Thyroid gland (tissue), 4 donors: ENCODE results near the gene SNX24. TPM values are rescaled to one million over a fixed set of nuclear protein-coding genes. Genes with fewer than 3 reads are reported as not detected.
"Not testable (repeated sequence)": the region's sequence is repeated elsewhere in the genome, so short reads cannot be mapped to it uniquely, and the experiment has no call there.

Experiments used
- DNase-seq, 2 donors: peaks; one replicate each; pipeline ENCODE4 v3.0.0-alpha.2; 2019
- H3K27ac ChIP-seq, 3 donors: fragments of 200-600 bp; sonication (generic); 1 replicate in 2 of 3; 2 replicates in 1 of 3; pipeline ENCODE4 v1.5.1; 2016 to 2019; ENCODE audit warnings: mild to moderate bottlenecking in 1 of 3, moderate library complexity in 1 of 3
- H3K27me3 ChIP-seq: fragments of 200-600 bp; sonication (generic); one replicate; pipeline ENCODE4 v1.5.1; 2019
- H3K36me3 ChIP-seq, 2 donors: fragments of 200-600 bp; sonication (generic); one replicate each; pipeline ENCODE4 v1.5.1; 2016 to 2019
- H3K4me1 ChIP-seq, 2 donors: fragments of 200-600 bp; sonication (generic); one replicate each; pipeline ENCODE4 v1.5.1; 2017 to 2019
- H3K4me3 ChIP-seq, 3 donors: fragments of 200-600 bp; sonication (generic); replicated peaks in 1 of 3; 1 replicate in 2 of 3; 2 replicates in 1 of 3; pipeline ENCODE4 v1.5.1; 2016; ENCODE audit warnings: mild to moderate bottlenecking in 1 of 3
- H3K9me3 ChIP-seq: fragments of 200-600 bp; sonication (generic); one replicate; pipeline ENCODE4 v1.5.1; 2017
- POLR2A ChIP-seq, 2 donors: fragments of 450-650 bp; IDR thresholded peaks; one replicate each; pipeline ENCODE4 v1.6.1; 2017; ENCODE audit warnings: antibody characterized with exemption in 2 of 2, mild to moderate bottlenecking in 2 of 2, moderate library complexity in 1 of 2
- WGBS, 2 donors: methylation state at CpG; one replicate each; pipeline ENCODE4 v1.1.5; 2017; 5-methylcytosine and 5-hydroxymethylcytosine counted together
- intact Hi-C: fragments of 100-400 bp; cut with DNase I; formaldehyde crosslinking; loops from one replicate; pipeline ENCODE4 v1.15.1; 2023
- total RNA-seq, 4 donors: library from RNA; depleted of rRNA; stranded (reverse); fragments of >200 nt; gene quantifications; one replicate each; pipeline ENCODE4 v1.2.3, GENCODE V29; 2016
- TF ChIP-seq, protein P1 (sequence below), 6 experiments: fragments of 200-600 bp in 3 of 6; fragments of 450-650 bp in 3 of 6; sonication (generic) in 3 of 6; IDR thresholded peaks; one replicate each; pipeline ENCODE4 v1.5.1; 2016 to 2019; ENCODE audit warnings: antibody characterized with exemption in 6 of 6, mild to moderate bottlenecking in 2 of 6, inconsistent platforms in 1 of 6, moderate library complexity in 1 of 6

SNX24 gene
- total RNA-seq, 4 donors from 2014 or later, result 17.1 to 39.7 (median 33.1) TPM

DNA sequence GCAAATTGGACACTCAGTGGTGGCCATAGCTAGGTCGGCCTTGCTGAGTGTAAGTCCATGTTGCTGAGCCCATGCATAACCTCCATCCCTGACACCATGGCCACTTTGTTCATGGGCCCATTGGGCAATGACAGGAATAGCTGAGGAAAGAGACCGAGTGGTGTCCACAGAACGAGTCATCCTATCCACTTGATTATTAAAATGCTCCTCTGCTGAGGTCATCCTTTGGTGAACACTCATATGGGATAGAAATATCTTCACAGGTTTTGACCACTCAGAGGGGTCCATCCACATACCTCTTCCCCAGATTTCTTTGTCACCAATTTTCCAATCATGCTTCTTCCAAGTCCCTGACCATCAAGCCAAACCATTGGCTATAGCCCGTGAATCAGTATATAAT lies 127.5 kb downstream of the SNX24 start:
- Histone ChIP-seq H3K27ac (no peak overlapping the region), H3K4me3 (no peak overlapping the region), H3K36me3 (no peaks in the 10 kb centered on the region), H3K9me3 (no peaks in the 10 kb centered on the region), H3K27me3 (no peaks in the 10 kb centered on the region), H3K4me1 (peaks cover 7 to 9% of the 10 kb centered on the region in 2 donors)
- 95 to 99% methylated on average over 3 of the region's 4 CpGs for WGBS, 2 donors
- no peak for DNase-seq
- TF ChIP-seq, protein P1, sequence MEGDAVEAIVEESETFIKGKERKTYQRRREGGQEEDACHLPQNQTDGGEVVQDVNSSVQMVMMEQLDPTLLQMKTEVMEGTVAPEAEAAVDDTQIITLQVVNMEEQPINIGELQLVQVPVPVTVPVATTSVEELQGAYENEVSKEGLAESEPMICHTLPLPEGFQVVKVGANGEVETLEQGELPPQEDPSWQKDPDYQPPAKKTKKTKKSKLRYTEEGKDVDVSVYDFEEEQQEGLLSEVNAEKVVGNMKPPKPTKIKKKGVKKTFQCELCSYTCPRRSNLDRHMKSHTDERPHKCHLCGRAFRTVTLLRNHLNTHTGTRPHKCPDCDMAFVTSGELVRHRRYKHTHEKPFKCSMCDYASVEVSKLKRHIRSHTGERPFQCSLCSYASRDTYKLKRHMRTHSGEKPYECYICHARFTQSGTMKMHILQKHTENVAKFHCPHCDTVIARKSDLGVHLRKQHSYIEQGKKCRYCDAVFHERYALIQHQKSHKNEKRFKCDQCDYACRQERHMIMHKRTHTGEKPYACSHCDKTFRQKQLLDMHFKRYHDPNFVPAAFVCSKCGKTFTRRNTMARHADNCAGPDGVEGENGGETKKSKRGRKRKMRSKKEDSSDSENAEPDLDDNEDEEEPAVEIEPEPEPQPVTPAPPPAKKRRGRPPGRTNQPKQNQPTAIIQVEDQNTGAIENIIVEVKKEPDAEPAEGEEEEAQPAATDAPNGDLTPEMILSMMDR (IDR thresholded peaks at IDR 0.05), result no peak
- TF ChIP-seq POLR2A (IDR thresholded peaks at IDR 0.05), result no peak
- intact Hi-C loops, result no loop called here

DNA sequence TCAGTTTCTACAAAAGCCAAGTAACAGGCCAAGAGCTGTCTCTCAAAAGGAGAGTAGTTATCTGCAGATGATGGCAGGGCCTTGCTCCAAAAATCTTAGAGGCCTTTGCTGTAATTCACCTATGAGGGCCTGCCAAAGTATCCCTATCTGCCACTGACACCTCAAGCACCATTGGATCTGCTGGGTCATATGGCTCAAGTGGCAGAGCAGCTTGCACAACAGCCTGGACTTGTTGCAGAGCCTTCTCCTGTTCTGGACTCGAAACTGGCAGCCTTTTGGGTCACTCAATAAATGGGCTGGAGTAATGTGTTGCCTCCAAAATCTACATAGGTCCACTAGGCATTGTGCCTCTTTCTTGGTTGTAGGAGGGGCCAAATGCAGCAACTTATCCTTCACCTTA lies 128.3 kb downstream of the SNX24 start:
- H3K36me3 ChIP-seq, H3K4me1 ChIP-seq, H3K27me3 ChIP-seq, intact Hi-C loops, H3K27ac ChIP-seq, H3K9me3 ChIP-seq, DNase-seq, H3K4me3 ChIP-seq: not testable (repeated sequence)
- WGBS, 2 donors, result 100% methylated on average over 1 of the region's 1 CpG

DNA sequence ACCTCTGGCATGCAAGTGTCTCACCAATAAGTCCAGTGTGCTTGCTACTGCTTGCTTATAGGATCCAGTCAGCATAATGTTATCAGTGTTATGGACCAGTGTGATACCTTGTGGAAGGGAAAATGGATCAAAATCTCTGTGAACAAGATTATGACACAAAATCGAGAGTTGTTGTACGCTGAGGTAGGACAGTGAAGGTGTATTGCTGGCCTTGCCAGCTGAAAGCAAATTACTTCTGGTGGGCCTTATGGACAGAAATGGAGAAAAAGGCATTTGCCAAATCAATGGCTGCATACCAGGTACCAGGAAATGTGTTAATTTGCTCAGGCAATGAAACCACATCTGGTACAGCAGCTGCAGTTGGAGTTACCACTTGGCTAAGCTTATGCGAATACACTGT lies 128.8 kb downstream of the SNX24 start:
- H3K36me3 ChIP-seq, H3K9me3 ChIP-seq, H3K27ac ChIP-seq, H3K4me3 ChIP-seq, DNase-seq, H3K27me3 ChIP-seq, intact Hi-C loops, H3K4me1 ChIP-seq: not testable (repeated sequence)
- whole genome bisulfite sequencing, 2 donors, result 98% methylated on average over 3 of the region's 3 CpGs

DNA sequence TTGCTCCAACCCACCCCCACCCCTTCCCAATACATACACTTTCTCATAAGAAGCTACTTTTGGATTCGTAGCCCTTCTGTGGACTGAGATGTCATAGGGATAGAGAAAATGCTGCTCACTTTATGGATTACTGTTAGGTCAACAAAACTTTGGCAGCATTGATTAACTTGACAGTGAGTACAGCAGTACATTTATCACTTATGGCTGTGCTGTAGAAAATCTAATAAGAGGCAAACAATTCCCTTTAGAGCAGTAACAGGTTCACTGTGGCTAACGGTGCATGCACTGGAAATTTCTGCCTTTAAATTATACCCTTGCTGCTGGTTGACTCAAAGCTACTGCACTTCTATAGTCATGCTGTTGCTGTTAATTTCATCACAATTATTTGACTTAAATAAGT lies 131.9 kb downstream of the SNX24 start:
- no peak for TF ChIP-seq POLR2A (IDR thresholded peaks at IDR 0.05)
- TF ChIP-seq, protein P1 (IDR thresholded peaks at IDR 0.05), result no peak
- Histone ChIP-seq H3K27ac (no peak overlapping the region), H3K36me3 (no peaks in the 10 kb centered on the region), H3K4me1 (no peaks in the 10 kb centered on the region), H3K9me3 (no peaks in the 10 kb centered on the region), H3K4me3 (no peak overlapping the region), H3K27me3 (no peaks in the 10 kb centered on the region)
- intact Hi-C loops, result no loop called here
- WGBS, 2 donors, result 76 to 86% methylated on average over 2 of the region's 2 CpGs
- DNase-seq, result no peak

DNA sequence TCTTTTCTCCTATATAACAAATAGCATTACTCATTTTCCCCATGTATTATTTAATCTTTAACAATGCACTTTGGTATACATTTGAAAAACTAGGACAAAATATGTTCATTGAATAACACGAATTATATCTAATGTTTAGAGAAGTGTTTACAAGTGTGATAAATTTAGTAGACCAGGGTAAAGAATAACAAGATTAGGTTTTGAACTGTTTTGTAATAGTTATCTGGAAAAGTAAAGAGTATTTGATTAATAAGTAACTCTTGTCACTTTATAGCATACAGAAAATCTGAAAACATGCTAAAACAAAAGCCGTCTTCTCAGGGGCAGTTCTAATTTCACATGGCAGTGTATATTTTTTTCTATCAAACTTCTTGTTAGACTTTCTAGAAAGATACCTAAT lies 132.7 kb downstream of the SNX24 start:
- no peak overlapping the region for H3K27ac ChIP-seq
- no peak overlapping the region for H3K4me3 ChIP-seq
- DNase-seq, result no peak
- WGBS, 2 donors, result 93 to 94% methylated on average over 2 of the region's 2 CpGs
- TF ChIP-seq, protein P1 (IDR thresholded peaks at IDR 0.05), result no peak
- no peak for TF ChIP-seq POLR2A (IDR thresholded peaks at IDR 0.05)
- no peaks in the 10 kb centered on the region for H3K27me3 ChIP-seq
- no peaks in the 10 kb centered on the region for H3K36me3 ChIP-seq
- intact Hi-C loops, result no loop called here
- no peaks in the 10 kb centered on the region for H3K9me3 ChIP-seq
- no peaks in the 10 kb centered on the region for H3K4me1 ChIP-seq

DNA sequence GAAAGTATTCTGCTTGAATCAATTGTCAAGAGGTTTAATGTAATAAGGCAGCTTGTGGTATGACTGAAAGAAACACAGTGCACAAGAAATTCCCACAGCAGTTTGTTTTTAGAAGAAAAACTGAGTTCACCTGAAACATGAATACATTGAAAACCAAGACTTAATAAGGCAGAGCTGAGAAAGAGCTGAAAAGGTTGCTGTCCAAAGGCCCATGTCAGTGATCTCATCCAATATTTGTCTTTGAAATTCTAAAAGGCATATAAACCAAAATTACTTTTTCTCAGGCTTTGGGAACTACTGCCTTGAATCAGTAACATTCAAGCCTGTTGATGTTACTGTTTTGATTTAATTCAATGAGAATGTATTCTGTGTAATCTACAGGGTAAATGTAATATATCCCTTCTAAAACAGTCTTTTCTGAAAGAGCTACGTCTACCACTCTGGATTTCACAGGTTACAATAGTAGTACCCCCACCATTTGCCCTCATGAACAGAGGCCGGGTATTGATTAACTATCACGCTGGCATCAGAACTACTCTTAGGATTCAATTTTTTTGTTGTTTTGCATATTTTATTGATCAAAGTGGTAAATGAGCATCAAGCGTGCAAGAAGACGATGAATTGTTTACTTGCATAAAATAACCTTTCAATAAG lies 133.4 kb downstream of the SNX24 start:
- H3K4me1 ChIP-seq, result no peaks in the 10 kb centered on the region
- no peak for DNase-seq
- intact Hi-C loops, result no loop called here
- no peak overlapping the region for H3K27ac ChIP-seq
- H3K9me3 ChIP-seq, result no peaks in the 10 kb centered on the region
- no peaks in the 10 kb centered on the region for H3K36me3 ChIP-seq
- H3K27me3 ChIP-seq, result no peaks in the 10 kb centered on the region
- H3K4me3 ChIP-seq, result no peak overlapping the region
- no peak for TF ChIP-seq POLR2A (IDR thresholded peaks at IDR 0.05)
- TF ChIP-seq, protein P1 (IDR thresholded peaks at IDR 0.05), result no peak
- WGBS, 2 donors, result 78 to 98% methylated on average over 5 of the region's 5 CpGs
